ENCODE measurements around the gene OR2J3. TPM values are rescaled to one million over a fixed set of nuclear protein-coding genes. Genes with fewer than 3 reads are reported as not detected.
"Not testable (repeated sequence)": the region's sequence is repeated elsewhere in the genome, so short reads cannot be mapped to it uniquely, and the experiment has no call there.

Gene OR2J3
- total RNA-seq, 1 donor from 2014 or later = not detected

DNA sequence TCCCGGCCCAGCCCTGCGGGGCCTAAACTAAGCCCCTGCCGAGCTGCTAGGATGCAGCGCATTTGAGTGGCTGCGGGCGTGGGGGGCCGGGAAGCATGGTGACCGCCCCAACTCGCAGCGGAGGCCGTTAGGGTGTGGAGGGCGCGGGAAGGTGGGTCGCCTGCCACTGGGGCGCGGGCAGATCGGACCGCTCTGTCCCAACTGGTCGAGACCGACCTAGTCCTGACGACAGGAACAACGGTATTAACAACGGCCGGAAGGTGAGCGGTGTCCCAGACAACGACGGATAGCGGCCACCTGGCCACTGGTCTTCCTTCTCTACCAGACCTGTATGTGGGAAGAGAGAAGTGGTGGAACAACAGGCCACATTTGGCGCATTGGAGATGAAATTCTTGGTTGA lies 52.1 kb downstream of the OR2J3 start:
- not testable (repeated sequence) for DNase-seq (ENCODE audit: extremely low read depth, low read depth, low spot score)

Other genes starting within 250 kb of the OR2J3 start
- gene TRIM27, start 184.1 kb upstream of the OR2J3 start, total RNA-seq = 68.7 and 85.6 TPM in 2 replicates
- 0.05 and 0.70 TPM in 2 replicates for gene ZNF311, start 102.7 kb upstream of the OR2J3 start, total RNA-seq
- not detected in 2 replicates for gene OR2W1, start 62.9 kb upstream of the OR2J3 start, total RNA-seq
- gene OR2B3, start 20.7 kb upstream of the OR2J3 start, total RNA-seq = not detected in 2 replicates
- gene OR2J1, start 8.6 kb upstream of the OR2J3 start, total RNA-seq = not detected in 2 replicates
- not detected in 2 replicates for gene OR2J2, start 62.8 kb downstream of the OR2J3 start, total RNA-seq
- gene OR14J1, start 193.6 kb downstream of the OR2J3 start, total RNA-seq = not detected in 2 replicates

All from glomerular endothelial cell (primary cell).